Astrocyte (in vitro differentiated cells and primary cell): ENCODE data around the gene CD34. TPM values are rescaled to one million over a fixed set of nuclear protein-coding genes. Genes with fewer than 3 reads are reported as not detected.

Experiments
- DNase-seq: peaks from one replicate; pipeline ENCODE4 v3.0.0-alpha.2; 2010; ENCODE audit warnings: low read depth
- FAIRE-seq: peaks from 2 replicates; lab custom pipeline; 2011; peaks lifted over from hg19 to GRCh38; lab: Jason Lieb, UNC
- H2AFZ ChIP-seq: 2 replicates; pipeline ENCODE4 v1.6.0; 2012; ENCODE audit warnings: low read depth, low read length, inconsistent platforms
- H3K27ac ChIP-seq: 2 replicates; pipeline ENCODE4 v1.5.1; 2011; ENCODE audit warnings: low read depth, low read length, inconsistent platforms
- H3K27me3 ChIP-seq: 2 replicates; pipeline ENCODE4 v1.6.0; 2011; ENCODE audit warnings: low read length, inconsistent platforms; ENCODE audit not compliant: insufficient read depth
- H3K36me3 ChIP-seq: 2 replicates; pipeline ENCODE4 v1.5.1; 2011; ENCODE audit warnings: low read length, inconsistent platforms; ENCODE audit not compliant: insufficient read depth
- H3K4me1 ChIP-seq: 2 replicates; pipeline ENCODE4 v1.5.1; 2011; ENCODE audit warnings: low read length, inconsistent platforms; ENCODE audit not compliant: insufficient read depth
- H3K4me2 ChIP-seq: 2 replicates; pipeline ENCODE4 v1.6.0; 2012; ENCODE audit warnings: low read length, inconsistent platforms
- H3K4me3 ChIP-seq: 2 replicates; pipeline ENCODE4 v1.5.1; 2011; ENCODE audit warnings: low read depth, mild to moderate bottlenecking, low read length, inconsistent platforms; ENCODE audit not compliant: insufficient read depth
- H3K79me2 ChIP-seq: 2 replicates; pipeline ENCODE4 v1.6.0; 2012; ENCODE audit warnings: mild to moderate bottlenecking, low read length, inconsistent platforms; ENCODE audit not compliant: insufficient read depth
- H3K9ac ChIP-seq: 2 replicates; pipeline ENCODE4 v1.6.0; 2012; ENCODE audit warnings: mild to moderate bottlenecking, low read length, inconsistent platforms
- H3K9me3 ChIP-seq: 2 replicates; pipeline ENCODE4 v1.5.1; 2012; ENCODE audit warnings: low read depth, mild to moderate bottlenecking, low read length, inconsistent platforms; ENCODE audit not compliant: insufficient read depth
- H4K20me1 ChIP-seq: 2 replicates; pipeline ENCODE4 v1.6.0; 2012; ENCODE audit warnings: low read length, inconsistent platforms; ENCODE audit not compliant: insufficient read depth
- H3K27ac Mint-ChIP-seq: one replicate; pipeline ENCODE4 v1.8.0; 2021; ENCODE audit warnings: mild to moderate bottlenecking, mixed read lengths; ENCODE audit not compliant: unreplicated experiment
- H3K27me3 Mint-ChIP-seq: one replicate; pipeline ENCODE4 v1.8.0; 2021; ENCODE audit warnings: low read depth, mixed read lengths; ENCODE audit not compliant: unreplicated experiment
- H3K36me3 Mint-ChIP-seq: one replicate; pipeline ENCODE4 v1.8.0; 2021; ENCODE audit warnings: low read depth, mixed read lengths; ENCODE audit not compliant: unreplicated experiment
- H3K4me1 Mint-ChIP-seq: one replicate; pipeline ENCODE4 v1.8.0; 2021; ENCODE audit warnings: low read depth, mixed read lengths; ENCODE audit not compliant: unreplicated experiment
- H3K4me3 Mint-ChIP-seq: one replicate; pipeline ENCODE4 v1.8.0; 2021; ENCODE audit warnings: mild to moderate bottlenecking, moderate library complexity, mixed read lengths; ENCODE audit not compliant: unreplicated experiment
- H3K9me3 Mint-ChIP-seq: one replicate; pipeline ENCODE4 v1.8.0; 2021; ENCODE audit warnings: mild to moderate bottlenecking, mixed read lengths; ENCODE audit not compliant: unreplicated experiment
- CTCF ChIP-seq: IDR thresholded peaks from 2 replicates; pipeline ENCODE4 v1.5.1; 2011; ENCODE audit warnings: low read depth, mild to moderate bottlenecking, inconsistent platforms, low read length, moderate library complexity; ENCODE audit not compliant: insufficient read depth
- EZH2 ChIP-seq: IDR thresholded peaks from 2 replicates; pipeline ENCODE4 v1.6.1; 2012; ENCODE audit warnings: mild to moderate bottlenecking, low read length, inconsistent platforms; ENCODE audit not compliant: insufficient read depth
- total RNA-seq: library from RNA; stranded (reverse); gene quantifications from 2 replicates; pipeline ENCODE4 v1.2.1, GENCODE V29; 2021

The CD34 gene
- total RNA-seq, 1 donor from 2014 or later = 0.45 TPM

DNA sequence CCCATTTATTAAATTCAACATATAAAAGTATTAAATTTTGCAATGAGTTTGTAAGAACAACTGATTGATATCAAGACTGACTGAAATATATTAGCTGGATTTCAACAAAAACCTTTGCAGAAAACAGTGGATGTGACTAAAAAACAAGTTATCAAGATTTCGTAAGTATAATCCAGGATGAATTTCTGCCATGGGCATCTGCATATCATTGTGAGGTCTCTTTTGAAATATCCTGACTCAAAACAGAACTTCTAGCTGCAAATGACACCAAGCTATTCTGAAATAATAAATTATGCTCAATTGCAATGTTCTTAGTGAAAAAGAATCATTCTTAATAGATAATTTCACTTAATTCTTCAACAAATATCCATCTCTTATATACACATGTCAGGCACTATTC, 52.6 kb downstream of the CD34 start:
- H3K79me2 ChIP-seq = no peaks in the 10 kb centered on the region

GRCh38 chr1:207857447-207857846, 53.5 kb downstream of the CD34 start:
- no peaks in the 10 kb centered on the region for H3K27me3 Mint-ChIP-seq
- FAIRE-seq = no peak
- no peaks in the 10 kb centered on the region for H3K79me2 ChIP-seq

More for the DNA sequence above, 52.6 kb downstream of the CD34 start:
- FAIRE-seq (no peak), DNase-seq (no peak)
- Histone ChIP-seq H2AFZ (no peak overlapping the region), H3K9me3 (no peaks in the 10 kb centered on the region), H3K27ac (no peak overlapping the region), H3K27me3 (no peaks in the 10 kb centered on the region), H3K36me3 (no peaks in the 10 kb centered on the region), H3K4me1 (no peaks in the 10 kb centered on the region), H4K20me1 (no peaks in the 10 kb centered on the region), H3K4me3 (no peak overlapping the region), H3K9ac (no peak overlapping the region), H3K4me2 (no peak overlapping the region)
- Mint-ChIP-seq H3K9me3 (no peaks in the 10 kb centered on the region), H3K36me3 (peaks cover 3% of the 10 kb centered on the region), H3K4me3 (no peak overlapping the region), H3K27me3 (no peaks in the 10 kb centered on the region), H3K27ac (no peak overlapping the region), H3K4me1 (peaks cover 9% of the 10 kb centered on the region)
- TF ChIP-seq EZH2 (no peak), CTCF (no peak)

More at GRCh38 chr1:207857447-207857846, 53.5 kb downstream of the CD34 start:
- H3K36me3 ChIP-seq = no peaks in the 10 kb centered on the region
- H3K4me1 ChIP-seq = no peaks in the 10 kb centered on the region
- TF ChIP-seq CTCF (no peak), EZH2 (no peak)
- H3K27me3 ChIP-seq = no peaks in the 10 kb centered on the region
- Mint-ChIP-seq H3K4me3 (no peak overlapping the region), H3K9me3 (no peaks in the 10 kb centered on the region), H3K27ac (no peak overlapping the region), H3K4me1 (peaks cover 14% of the 10 kb centered on the region), H3K36me3 (peaks cover 3% of the 10 kb centered on the region)
- no peaks in the 10 kb centered on the region for H3K9me3 ChIP-seq
- no peak overlapping the region for H3K9ac ChIP-seq
- H3K4me2 ChIP-seq = no peak overlapping the region
- H4K20me1 ChIP-seq = no peaks in the 10 kb centered on the region
- no peak overlapping the region for H3K27ac ChIP-seq
- H3K4me3 ChIP-seq = no peak overlapping the region
- no peak for DNase-seq
- H2AFZ ChIP-seq = no peak overlapping the region
